SK-N-SH (cell line): ENCODE results near the gene RPE.

ENCODE experiments used
- GABPA ChIP-seq: IDR thresholded peaks from 2 replicates; pipeline ENCODE4 v1.4.0; 2012; ENCODE audit warnings: low read depth, mild to moderate bottlenecking
- POLR2AphosphoS5 ChIP-seq: IDR thresholded peaks from 2 replicates; pipeline ENCODE4 v1.6.1; 2012; ENCODE audit warnings: low read depth, low read length
- ZBTB33 ChIP-seq: IDR thresholded peaks from 2 replicates; pipeline ENCODE4 v1.4.0; 2012; ENCODE audit warnings: low read depth, borderline replicate concordance

DNA sequence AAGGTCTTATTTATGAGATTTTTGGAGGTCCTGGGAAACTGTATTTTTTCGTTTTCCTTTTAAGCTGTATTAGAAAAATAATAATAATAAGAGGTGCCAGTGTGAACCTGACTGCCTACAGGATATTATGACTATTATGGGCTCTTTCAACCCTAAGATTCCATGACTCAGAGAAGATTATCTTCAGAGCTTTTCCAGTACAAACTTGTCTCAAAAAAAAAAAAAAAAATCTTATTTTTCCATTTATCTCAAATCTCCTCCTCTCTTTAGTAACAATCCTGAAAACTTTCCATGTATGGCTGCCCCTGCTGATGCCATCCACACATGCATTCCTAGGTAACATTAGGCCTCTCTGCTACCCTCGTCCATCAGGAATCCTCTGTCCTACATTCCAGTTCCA is 36.7 kb upstream of the RPE start:
- TF ChIP-seq ZBTB33 (no peak), POLR2AphosphoS5 (no peak), GABPA (no peak)
